Measurements from ENCODE around the gene PHGDH. TPM values are rescaled to one million over a fixed set of nuclear protein-coding genes. Genes with fewer than 3 reads are reported as not detected.

PHGDH gene
- total and polyA plus RNA-seq, 9 of the 15 experiments (the other 6 are each of a cell fraction or from before 2014, with no cell fraction given) = 6.7 to 84.2 (median 36.2) TPM

DNA sequence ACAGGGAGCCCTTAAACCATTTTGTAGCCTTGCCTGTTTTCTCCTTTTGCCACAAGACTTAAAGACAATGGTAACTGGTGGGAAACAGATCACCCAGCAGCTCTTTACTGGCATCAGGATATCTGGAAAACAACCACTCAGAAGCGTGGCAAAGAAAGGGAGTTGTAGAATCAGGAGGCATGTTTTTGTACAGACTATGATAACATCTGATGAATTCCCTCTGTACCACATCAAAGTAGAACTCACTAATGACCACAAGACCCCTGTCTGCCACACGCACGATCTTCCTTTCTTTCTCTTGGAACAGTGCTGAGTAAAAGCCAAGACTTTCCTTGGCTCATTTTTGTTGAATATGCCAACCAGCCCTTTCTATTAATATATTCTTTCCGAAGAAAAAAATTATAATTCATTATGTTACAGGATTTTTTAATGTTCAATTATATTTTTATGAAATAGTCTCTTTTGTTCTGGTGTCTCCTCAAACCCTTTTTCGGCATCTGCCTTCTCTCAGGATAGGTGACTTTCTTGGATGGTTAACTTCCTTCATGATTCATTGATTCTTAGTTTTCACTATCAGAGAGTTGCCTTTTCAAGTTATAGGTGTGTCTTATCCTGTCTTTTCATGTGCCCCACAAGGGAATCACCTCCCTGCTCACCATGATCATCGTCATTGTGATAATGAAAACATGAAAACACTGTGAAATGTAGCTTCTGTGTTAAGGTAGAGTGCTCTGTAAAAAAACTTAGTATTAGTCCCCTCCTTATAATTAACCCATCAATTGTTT is 7.9 kb upstream of the PHGDH start:
- no peak for FAIRE-seq
- H3K79me2 ChIP-seq (ENCODE audit: control insufficient read depth, insufficient read depth, low read length) = no peaks in the 10 kb centered on the region
- intact Hi-C loops (cut with micrococcal nuclease) = no loop called here
- peaks cover 2% of the 10 kb centered on the region; the same call in 1 of the 2 replicates for H3K9me3 ChIP-seq (replicated peaks; ENCODE audit: control insufficient read depth, insufficient read depth, low read depth, low read length)
- H4K20me1 ChIP-seq (replicated peaks; ENCODE audit: control insufficient read depth, insufficient read depth, low read length) = no peaks in the 10 kb centered on the region
- no peak for DNase-seq (ENCODE audit: extremely low read depth in 1 of 4, low spot score in 3 of 4)
- H3K9ac ChIP-seq (ENCODE audit: insufficient read depth in 1 of 2, low read depth in 2 of 2, low read length in 2 of 2) = no peak overlapping the region
- peaks cover 4 to 9% of the 10 kb centered on the region in 2 experiments; a peak in 4 of 5 replicates for H3K27me3 ChIP-seq (ENCODE audit: control insufficient read depth in 2 of 2, insufficient read depth in 2 of 2, low read length in 2 of 2)
- no peak overlapping the region for H2AFZ ChIP-seq (ENCODE audit: low read depth, low read length)
- whole genome bisulfite sequencing (ENCODE audit: insufficient coverage, low coverage, missing lambda C conversion rate) = 3% methylated on average over 6 of the region's 6 CpGs
- ChIA-PET CTCF (ENCODE audit: low intra/inter-chr PET ratio) (no interaction called here), POLR2A (interaction anchor here (0.6 to 1.5 kb wide), 3 partner anchors 8 to 87 kb away, joined by 3 to 5 read pairs (median 3); partner anchors contain the start of gene PHGDH)
- H3K4me2 ChIP-seq (ENCODE audit: insufficient read depth, low read length) = no peak overlapping the region
- in situ Hi-C loops (cut with MboI) = no loop called here
- H3K27ac ChIP-seq (ENCODE audit: extremely low read depth, low read depth, low read length) = no peak overlapping the region
- no peaks in the 10 kb centered on the region for H3K9me1 ChIP-seq (ENCODE audit: control insufficient read depth, insufficient read depth, low read length)
- H3K36me3 ChIP-seq (ENCODE audit: control insufficient read depth, insufficient read depth, low read length) = no peaks in the 10 kb centered on the region
- BruUV-seq (replicated peaks) = no TSS peak
- ATAC-seq = no peak
- H3K4me3 ChIP-seq = no peak overlapping the region
- H3K4me1 ChIP-seq (replicated peaks in 1 of 2; ENCODE audit: control insufficient read depth in 2 of 2, insufficient read depth in 2 of 2, low read length in 2 of 2) = no peaks in the 10 kb centered on the region
- TF ChIP-seq ZNF24 (IDR thresholded peaks at IDR 0.05) (no peak), ZNF830 (CRISPR knock-in tag; IDR thresholded peaks at IDR 0.05) (no peak), CSDE1 (IDR thresholded peaks at IDR 0.05) (no peak), POLR2G (IDR thresholded peaks at IDR 0.05; ENCODE audit: low read depth, low read length) (no peak), TAF7 (tag; IDR thresholded peaks at IDR 0.05) (no peak), SMARCB1 (IDR thresholded peaks at IDR 0.05; ENCODE audit: insufficient read length, low read depth) (no peak), SRSF3 (IDR thresholded peaks at IDR 0.05; ENCODE audit: insufficient read depth, low read length) (no peak), LARP7 (IDR thresholded peaks at IDR 0.05) (no peak), NFYB (IDR thresholded peaks at IDR 0.05; ENCODE audit: extremely low read depth, insufficient read length) (no peak), SIN3A (IDR thresholded peaks at IDR 0.05; ENCODE audit: borderline replicate concordance in 2 of 2, control insufficient read depth in 1 of 2, low read depth in 2 of 2, low read length in 2 of 2) (no peak), HDAC3 (IDR thresholded peaks at IDR 0.05; ENCODE audit: borderline replicate concordance, partially characterized antibody) (no peak)
- TF ChIP-seq, protein P1, sequence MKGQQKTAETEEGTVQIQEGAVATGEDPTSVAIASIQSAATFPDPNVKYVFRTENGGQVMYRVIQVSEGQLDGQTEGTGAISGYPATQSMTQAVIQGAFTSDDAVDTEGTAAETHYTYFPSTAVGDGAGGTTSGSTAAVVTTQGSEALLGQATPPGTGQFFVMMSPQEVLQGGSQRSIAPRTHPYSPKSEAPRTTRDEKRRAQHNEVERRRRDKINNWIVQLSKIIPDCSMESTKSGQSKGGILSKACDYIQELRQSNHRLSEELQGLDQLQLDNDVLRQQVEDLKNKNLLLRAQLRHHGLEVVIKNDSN (CRISPR knock-in tag; IDR thresholded peaks at IDR 0.05) = no peak
- TF ChIP-seq, protein P2, sequence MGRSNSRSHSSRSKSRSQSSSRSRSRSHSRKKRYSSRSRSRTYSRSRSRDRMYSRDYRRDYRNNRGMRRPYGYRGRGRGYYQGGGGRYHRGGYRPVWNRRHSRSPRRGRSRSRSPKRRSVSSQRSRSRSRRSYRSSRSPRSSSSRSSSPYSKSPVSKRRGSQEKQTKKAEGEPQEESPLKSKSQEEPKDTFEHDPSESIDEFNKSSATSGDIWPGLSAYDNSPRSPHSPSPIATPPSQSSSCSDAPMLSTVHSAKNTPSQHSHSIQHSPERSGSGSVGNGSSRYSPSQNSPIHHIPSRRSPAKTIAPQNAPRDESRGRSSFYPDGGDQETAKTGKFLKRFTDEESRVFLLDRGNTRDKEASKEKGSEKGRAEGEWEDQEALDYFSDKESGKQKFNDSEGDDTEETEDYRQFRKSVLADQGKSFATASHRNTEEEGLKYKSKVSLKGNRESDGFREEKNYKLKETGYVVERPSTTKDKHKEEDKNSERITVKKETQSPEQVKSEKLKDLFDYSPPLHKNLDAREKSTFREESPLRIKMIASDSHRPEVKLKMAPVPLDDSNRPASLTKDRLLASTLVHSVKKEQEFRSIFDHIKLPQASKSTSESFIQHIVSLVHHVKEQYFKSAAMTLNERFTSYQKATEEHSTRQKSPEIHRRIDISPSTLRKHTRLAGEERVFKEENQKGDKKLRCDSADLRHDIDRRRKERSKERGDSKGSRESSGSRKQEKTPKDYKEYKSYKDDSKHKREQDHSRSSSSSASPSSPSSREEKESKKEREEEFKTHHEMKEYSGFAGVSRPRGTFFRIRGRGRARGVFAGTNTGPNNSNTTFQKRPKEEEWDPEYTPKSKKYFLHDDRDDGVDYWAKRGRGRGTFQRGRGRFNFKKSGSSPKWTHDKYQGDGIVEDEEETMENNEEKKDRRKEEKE (IDR thresholded peaks at IDR 0.05; ENCODE audit: borderline replicate concordance in 1 of 2, control insufficient read depth in 1 of 2, low read depth in 2 of 2, low read length in 1 of 2) = no peak
- TF ChIP-seq, protein P3, sequence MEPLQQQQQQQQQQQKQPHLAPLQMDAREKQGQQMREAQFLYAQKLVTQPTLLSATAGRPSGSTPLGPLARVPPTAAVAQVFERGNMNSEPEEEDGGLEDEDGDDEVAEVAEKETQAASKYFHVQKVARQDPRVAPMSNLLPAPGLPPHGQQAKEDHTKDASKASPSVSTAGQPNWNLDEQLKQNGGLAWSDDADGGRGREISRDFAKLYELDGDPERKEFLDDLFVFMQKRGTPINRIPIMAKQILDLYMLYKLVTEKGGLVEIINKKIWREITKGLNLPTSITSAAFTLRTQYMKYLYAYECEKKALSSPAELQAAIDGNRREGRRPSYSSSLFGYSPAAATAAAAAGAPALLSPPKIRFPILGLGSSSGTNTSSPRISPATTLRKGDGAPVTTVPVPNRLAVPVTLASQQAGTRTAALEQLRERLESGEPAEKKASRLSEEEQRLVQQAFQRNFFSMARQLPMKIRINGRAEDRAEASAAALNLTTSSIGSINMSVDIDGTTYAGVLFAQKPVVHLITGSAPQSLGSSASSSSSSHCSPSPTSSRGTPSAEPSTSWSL (CRISPR knock-in tag; IDR thresholded peaks at IDR 0.05; ENCODE audit: borderline replicate concordance) = no peak
- TF ChIP-seq, protein P4, sequence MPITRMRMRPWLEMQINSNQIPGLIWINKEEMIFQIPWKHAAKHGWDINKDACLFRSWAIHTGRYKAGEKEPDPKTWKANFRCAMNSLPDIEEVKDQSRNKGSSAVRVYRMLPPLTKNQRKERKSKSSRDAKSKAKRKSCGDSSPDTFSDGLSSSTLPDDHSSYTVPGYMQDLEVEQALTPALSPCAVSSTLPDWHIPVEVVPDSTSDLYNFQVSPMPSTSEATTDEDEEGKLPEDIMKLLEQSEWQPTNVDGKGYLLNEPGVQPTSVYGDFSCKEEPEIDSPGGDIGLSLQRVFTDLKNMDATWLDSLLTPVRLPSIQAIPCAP (CRISPR knock-in tag; IDR thresholded peaks at IDR 0.05; ENCODE audit: borderline replicate concordance) = no peak

All from K562 (cell line).